ENCODE results near the gene LHPP. TPM values are rescaled to one million over a fixed set of nuclear protein-coding genes. Genes with fewer than 3 reads are reported as not detected.

The LHPP gene
- total and polyA plus RNA-seq, 9 donors = 4.3 to 19.9 (median 12.6) TPM

GRCh38 chr10:124508070-124508667 is 46.5 kb downstream of the LHPP start:
- Histone ChIP-seq H3K27me3 (no peaks in the 10 kb centered on the region), H3K4me3 (no peak overlapping the region), H3K36me3 (no peaks in the 10 kb centered on the region), H3K4me1 (ENCODE audit: insufficient read depth) (no peaks in the 10 kb centered on the region), H3K27ac (no peak overlapping the region), H3K9me3 (no peaks in the 10 kb centered on the region)
- intact Hi-C loops (cut with DNase I) = no loop called here
- no peak for TF ChIP-seq POLR2A (IDR thresholded peaks at IDR 0.05)
- TF ChIP-seq CTCF (IDR thresholded peaks at IDR 0.05) = no peak
- no peak for TF ChIP-seq EP300 (IDR thresholded peaks at IDR 0.05)
- DNase-seq = no peak
- 66 to 76% (median 67%) methylated on average over 8 of the region's 8 CpGs for WGBS, 3 donors

- Histone ChIP-seq H3K4me1 (ENCODE audit: insufficient read depth) (no peaks in the 10 kb centered on the region), H3K27me3 (no peaks in the 10 kb centered on the region), H3K36me3 (no peaks in the 10 kb centered on the region), H3K4me3 (no peak overlapping the region), H3K9me3 (no peaks in the 10 kb centered on the region), H3K27ac (no peak overlapping the region)
- no peak for DNase-seq
- WGBS, 3 donors = 77 to 95% (median 81%) methylated on average over 5 of the region's 5 CpGs
- intact Hi-C loops (cut with DNase I) = no loop called here
- TF ChIP-seq EP300 (IDR thresholded peaks at IDR 0.05) = no peak
These were observed 47.4 kb downstream of the LHPP start for GRCh38 chr10:124508907-124509454.

GRCh38 chr10:124509880-124510632 is 48.4 kb downstream of the LHPP start:
- WGBS, 3 donors = 83 to 86% (median 86%) methylated on average over 27 of the region's 27 CpGs
- H3K27ac ChIP-seq = no peak overlapping the region
- H3K36me3 ChIP-seq = no peaks in the 10 kb centered on the region
- no peaks in the 10 kb centered on the region for H3K9me3 ChIP-seq
- no peak for TF ChIP-seq CTCF (IDR thresholded peaks at IDR 0.05)
- no peak for TF ChIP-seq POLR2A (IDR thresholded peaks at IDR 0.05)
- no peaks in the 10 kb centered on the region for H3K27me3 ChIP-seq
- no peak overlapping the region for H3K4me3 ChIP-seq
- no peaks in the 10 kb centered on the region for H3K4me1 ChIP-seq (ENCODE audit: insufficient read depth)
- intact Hi-C loops (cut with DNase I) = no loop called here
- DNase-seq = no peak

- TF ChIP-seq CTCF (IDR thresholded peaks at IDR 0.05) (no peak), EP300 (IDR thresholded peaks at IDR 0.05) (no peak), POLR2A (IDR thresholded peaks at IDR 0.05) (no peak)
- Histone ChIP-seq H3K4me1 (ENCODE audit: insufficient read depth) (no peaks in the 10 kb centered on the region), H3K27ac (no peak overlapping the region), H3K36me3 (no peaks in the 10 kb centered on the region), H3K9me3 (no peaks in the 10 kb centered on the region), H3K4me3 (no peak overlapping the region), H3K27me3 (no peaks in the 10 kb centered on the region)
- DNase-seq = no peak
- 86 to 92% (median 86%) methylated on average over 10 of the region's 10 CpGs for WGBS, 3 donors
- intact Hi-C loops (cut with DNase I) = no loop called here
These were observed 49.1 kb downstream of the LHPP start for GRCh38 chr10:124510759-124511158.
